Measurements from ENCODE around the gene NKAIN2. TPM values are rescaled to one million over a fixed set of nuclear protein-coding genes. Genes with fewer than 3 reads are reported as not detected.
"Not testable (repeated sequence)": the region's sequence is repeated elsewhere in the genome, so short reads cannot be mapped to it uniquely, and the experiment has no call there.

Gene NKAIN2
- polyA plus RNA-seq, 10 donors: 5.3 to 9.9 (median 7.2) TPM

DNA sequence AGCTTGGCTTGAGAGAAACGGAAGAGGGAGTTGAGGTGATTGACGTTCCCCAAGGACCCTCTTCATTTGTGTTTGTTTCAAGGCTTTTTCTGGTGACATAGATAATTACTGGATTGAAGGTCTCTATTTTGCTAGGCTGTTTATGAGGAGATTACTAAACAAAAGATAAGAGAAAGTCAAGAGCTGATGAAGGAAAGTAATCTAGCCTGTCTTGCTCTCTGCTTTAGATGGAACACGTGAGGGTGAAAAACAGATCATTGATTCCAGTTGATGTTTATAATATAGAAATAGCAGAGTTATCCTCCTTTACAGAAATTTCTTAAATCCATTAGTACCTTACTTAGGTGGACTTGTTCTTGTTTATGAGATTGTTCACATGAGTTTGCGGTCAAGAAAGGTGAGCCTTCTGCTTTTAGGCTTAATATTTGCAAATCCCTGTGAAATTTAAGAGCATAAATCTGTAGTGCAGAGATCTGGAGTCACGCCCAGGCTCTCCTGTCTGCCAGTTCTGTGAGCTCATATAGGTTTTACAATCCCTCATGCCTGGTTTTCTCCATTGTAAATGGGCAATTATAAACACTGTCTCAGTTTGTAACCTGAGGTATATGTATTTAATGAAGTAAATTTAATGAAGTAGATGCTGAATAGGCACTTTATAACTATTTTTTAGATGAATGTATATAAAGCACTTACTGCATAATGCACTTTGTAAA is 272.8 kb downstream of the NKAIN2 start:
- DNase-seq: peak; percentile 23 to 67 (median 57)

- no peak for DNase-seq
These were observed 274.5 kb downstream of the NKAIN2 start for GRCh38 chr6:124078169-124078568.

- DNase-seq: no peak
These were observed 276.8 kb downstream of the NKAIN2 start for GRCh38 chr6:124080483-124080882.

DNA sequence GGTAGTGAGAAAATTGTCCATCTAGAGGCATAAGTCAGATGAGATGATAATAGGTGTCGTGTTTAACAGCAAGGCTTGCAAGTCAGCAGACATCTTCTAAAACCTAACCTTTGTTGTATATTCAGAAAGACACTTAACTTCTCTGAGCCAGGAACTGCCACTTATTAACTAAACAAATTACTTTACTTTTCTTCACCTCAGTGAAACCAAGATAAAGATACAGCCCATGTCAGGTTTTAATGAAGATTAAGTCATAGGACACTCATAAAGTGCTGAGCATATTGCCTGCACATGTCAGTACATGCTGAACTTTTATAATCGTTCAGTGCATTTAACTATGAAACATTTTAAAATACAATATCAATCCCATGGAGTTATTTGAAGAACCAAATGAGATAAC is 286.8 kb downstream of the NKAIN2 start:
- DNase-seq: no peak

DNA sequence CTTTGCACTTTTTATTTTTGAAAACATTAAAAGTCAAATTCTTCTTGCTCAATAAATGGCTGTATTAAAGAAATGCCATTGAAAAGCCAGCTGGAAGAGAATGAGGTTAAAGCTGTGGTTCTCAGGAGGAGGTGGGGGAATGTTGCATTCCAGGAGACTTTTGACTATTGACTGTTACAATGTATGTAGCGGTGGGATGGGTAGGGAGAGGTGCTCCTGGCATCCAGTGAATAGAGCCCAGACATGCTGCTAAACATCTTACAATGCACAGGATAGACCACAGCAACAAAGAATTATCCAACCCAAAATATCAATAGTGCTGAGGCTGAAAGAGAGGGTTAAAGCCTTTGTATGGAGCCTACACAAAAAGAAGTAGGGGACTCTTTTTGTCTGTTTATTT is 295.9 kb downstream of the NKAIN2 start:
- DNase-seq: no peak

DNA sequence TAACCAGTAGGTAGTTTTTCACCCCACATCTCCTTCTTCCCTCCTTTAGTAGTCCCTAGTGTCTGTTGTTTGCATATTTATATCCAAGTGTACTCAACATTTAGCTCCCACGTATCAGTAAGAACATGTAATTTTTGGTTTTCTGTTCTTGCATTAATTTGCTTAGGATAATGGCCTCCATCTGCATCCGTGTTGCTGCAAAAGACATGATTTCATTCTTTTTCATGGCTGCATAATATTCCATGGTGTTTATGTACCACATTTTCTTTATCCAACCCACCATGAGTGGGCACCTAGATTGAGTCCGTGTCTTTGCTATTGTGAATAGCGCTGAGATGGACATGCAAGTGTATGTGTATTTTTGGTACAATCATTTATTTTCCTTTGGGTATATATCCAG is 306.8 kb downstream of the NKAIN2 start:
- DNase-seq: no peak

- peak; percentile 51 to 57 (median 54) for DNase-seq
These were observed 315.9 kb downstream of the NKAIN2 start for GRCh38 chr6:124119596-124119995.

GRCh38 chr6:124123617-124124209 is 320.0 kb downstream of the NKAIN2 start:
- no peak for DNase-seq

DNA sequence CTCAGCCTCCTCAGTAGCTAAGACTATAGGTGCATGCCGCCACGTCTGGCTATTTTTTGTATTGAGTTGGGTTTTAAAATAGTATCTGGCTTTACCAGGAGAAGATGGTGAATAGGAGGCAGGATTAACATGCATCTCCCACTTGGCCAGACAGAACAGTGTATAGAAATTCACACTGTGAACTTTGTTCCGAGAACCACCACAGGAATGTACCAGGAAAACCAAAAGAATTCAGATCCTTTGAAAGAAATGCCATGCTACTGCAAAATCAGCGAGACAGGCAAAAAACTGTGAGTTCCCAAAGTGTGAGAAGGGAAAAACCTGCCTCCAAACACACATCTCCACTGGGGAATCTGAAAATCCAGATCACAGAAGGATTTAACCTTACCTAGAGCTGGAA is 327.6 kb downstream of the NKAIN2 start:
- no peak for DNase-seq

DNA sequence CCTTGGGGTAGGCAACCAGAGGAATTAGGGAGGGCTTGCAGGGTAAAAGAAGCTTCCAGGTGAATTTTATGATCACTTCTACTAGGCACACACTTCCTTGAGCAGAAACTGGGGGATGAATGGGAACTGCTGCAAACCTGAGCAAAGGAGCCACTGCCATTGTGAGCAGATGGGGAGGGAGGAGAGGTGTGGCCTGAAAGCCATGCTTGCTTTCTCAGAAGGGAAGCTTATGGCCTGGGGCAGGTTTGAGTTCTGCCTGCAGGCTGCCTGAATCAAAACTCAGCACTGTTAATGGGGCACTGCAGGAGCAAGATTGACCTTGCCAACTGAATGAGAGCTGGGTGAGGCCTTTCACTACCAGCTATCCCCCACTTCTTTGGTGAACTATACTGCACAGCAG is 328.1 kb downstream of the NKAIN2 start:
- DNase-seq: no peak

- DNase-seq: no peak
These were observed 328.6 kb downstream of the NKAIN2 start for GRCh38 chr6:124132256-124132655.

DNA sequence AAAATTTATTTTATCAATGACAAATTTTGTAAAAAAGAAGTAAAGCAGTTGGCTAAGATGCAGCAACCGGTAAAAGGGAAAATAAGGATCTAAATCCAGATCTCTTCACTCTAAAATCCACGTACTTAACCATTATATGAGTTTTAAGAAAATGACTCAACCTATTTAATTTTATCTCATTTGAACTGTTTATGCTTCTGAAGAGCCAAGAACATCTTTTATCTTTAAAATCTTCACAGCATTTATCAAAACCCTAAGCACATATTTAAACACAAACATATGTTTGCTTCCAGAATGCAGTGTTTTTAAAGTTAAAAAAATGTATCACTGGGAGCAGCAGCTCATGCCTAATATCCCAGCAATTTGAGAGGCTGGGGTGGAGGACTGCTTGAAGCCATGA is 339.2 kb downstream of the NKAIN2 start:
- DNase-seq: peak in 1 of 3 donors; percentile 22

DNA sequence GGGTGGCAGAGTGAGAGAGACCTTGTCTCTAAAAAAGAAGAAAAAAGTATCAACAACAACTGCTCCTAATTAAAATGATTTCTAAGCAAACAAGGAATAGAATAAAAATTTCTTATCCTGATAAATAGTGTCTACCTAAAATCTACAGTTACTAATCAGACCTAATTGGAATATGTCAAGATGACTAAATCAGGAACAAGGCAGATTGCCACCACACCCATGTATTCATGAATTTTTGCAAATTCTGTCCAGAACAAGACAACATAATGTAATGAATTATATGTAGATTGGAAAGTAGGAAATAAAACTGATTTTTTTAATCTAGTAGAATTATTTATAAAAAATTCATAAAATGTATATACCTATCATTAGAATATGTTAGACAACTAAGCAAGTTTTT is 339.8 kb downstream of the NKAIN2 start:
- no peak for DNase-seq

DNA sequence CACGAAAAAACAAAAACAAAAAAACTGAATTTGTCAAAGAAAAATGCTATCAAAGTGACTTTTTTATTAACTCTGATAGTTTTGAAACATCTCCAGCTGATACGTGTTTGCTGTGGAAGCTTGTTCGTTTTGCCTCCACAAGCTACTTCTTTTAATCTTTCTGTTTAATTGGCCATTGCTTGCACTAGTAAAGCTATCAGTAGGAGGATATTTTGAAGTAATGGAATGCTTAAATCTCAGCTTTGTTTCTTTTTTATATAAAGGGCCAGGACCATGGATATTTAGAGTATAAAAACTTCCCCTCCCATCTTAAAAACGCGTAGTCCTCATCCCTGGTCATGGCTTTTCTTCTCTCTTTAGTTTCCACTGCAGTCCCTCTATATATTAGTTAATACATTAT is 344.0 kb downstream of the NKAIN2 start:
- no peak for DNase-seq

- DNase-seq: peak in 1 of 3 donors; percentile 14
These were observed 344.7 kb downstream of the NKAIN2 start for GRCh38 chr6:124148236-124148957.

DNA sequence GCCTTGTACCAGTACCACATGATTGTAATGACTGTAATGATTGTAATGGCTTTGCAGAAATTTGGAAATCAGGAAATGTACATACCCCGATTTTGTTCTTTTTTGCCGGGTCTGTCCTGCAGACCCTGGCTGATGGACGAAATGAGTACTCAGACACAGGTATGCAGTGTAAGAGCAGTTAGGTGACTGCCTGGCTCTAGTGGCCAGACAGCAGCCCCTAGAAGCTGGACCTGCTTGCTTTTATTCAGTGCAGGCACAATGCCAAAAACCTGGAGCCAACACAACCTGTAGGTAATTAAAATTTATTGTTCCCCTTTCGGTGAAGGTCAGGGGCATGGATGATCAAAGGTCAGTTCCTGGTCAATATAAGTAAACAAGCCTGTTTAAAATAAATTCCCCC is 346.0 kb downstream of the NKAIN2 start:
- DNase-seq: no peak

- DNase-seq: no peak
These were observed 354.4 kb downstream of the NKAIN2 start for GRCh38 chr6:124158024-124158423.

DNA sequence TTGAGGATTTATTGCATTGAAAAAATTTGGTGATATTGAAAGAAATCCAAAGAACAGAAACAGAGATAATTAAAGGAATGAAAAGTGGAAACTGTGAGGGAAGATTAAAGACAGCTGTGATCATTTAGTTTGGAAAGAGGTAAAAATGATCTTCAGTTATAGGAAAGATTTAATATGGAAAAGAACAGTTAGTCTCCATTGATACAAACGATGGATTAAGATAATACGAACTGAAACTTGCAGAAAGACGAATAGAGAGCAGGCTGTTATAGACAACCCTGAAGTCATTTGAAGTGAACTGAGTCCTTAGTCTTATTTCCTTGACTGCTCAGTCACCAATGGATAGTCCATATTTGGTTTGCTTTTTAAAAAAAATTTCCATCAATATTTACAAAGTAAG is 360.0 kb downstream of the NKAIN2 start:
- DNase-seq: no peak

GRCh38 chr6:124164343-124164742 is 360.7 kb downstream of the NKAIN2 start:
- no peak for DNase-seq

DNA sequence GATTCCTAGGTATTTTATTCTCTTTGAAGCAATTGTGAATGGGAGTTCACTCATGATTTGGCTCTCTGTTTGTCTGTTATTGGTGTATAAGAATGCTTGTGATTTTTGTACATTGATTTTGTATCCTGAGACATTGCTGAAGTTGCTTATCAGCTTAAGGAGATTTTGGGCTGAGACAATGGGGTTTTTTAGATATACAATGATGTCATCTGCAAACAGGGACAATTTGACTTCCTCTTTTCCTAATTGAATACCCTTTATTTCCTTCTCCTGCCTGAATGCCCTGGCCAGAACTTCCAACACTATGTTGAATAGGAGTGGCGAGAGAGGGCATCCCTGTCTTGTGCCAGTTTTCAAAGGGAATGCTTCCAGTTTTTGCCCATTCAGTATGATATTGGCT is 363.6 kb downstream of the NKAIN2 start:
- DNase-seq: not testable (repeated sequence)

- DNase-seq: no peak
These were observed 386.6 kb downstream of the NKAIN2 start for GRCh38 chr6:124190256-124190655.

GRCh38 chr6:124193132-124193531 is 389.5 kb downstream of the NKAIN2 start:
- no peak for DNase-seq

DNA sequence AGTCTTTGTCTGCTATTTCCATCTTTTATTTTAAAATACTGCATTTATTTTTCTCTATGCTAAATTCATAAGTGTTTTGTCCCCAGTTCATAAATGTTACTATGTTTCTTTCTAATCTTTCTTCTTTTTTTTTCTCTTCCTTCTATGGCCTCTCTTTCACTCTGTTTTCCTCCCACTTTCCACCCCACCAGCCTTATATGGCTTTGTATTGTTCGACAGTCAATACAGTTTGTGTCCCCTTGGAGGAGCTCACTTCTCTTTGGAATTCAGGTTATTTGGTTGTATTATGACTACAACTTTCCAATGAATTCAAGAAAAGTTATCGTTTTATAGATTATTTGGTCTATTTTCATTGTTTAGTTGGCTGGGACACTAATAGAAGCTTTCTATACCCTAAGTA is 393.5 kb downstream of the NKAIN2 start:
- no peak for DNase-seq

Data from muscle of back (tissue), 11 donors.